ENCODE measurements around the gene BCL10. TPM values are rescaled to one million over a fixed set of nuclear protein-coding genes. Genes with fewer than 3 reads are reported as not detected.
A peak's percentile ranks its signal among the peaks of the same experiment; 100 is the strongest.

Gene BCL10
- polyA plus RNA-seq, 1 of the 3 experiments (the other 2 are of a cell fraction): 5.8 TPM

- TF ChIP-seq REST (IDR thresholded peaks at IDR 0.05; ENCODE audit: low read depth, low read length) (no peak), JUND (IDR thresholded peaks at IDR 0.05) (peak; percentile 52), MEF2A (IDR thresholded peaks at IDR 0.05; ENCODE audit: borderline replicate concordance, low read depth) (peak; percentile 22; the same call in 1 of the 2 replicates), EZH2phosphoT487 (IDR thresholded peaks at IDR 0.05; ENCODE audit: borderline replicate concordance, low read depth) (no peak), SMC3 (IDR thresholded peaks at IDR 0.05; ENCODE audit: low read depth, low read length) (no peak), RCOR1 (IDR thresholded peaks at IDR 0.05; ENCODE audit: low read length) (no peak), USF1 (IDR thresholded peaks at IDR 0.05; ENCODE audit: borderline replicate concordance, low read depth) (no peak), TEAD4 (IDR thresholded peaks at IDR 0.05; ENCODE audit: borderline replicate concordance, insufficient read depth) (peak; percentile 75), NRF1 (IDR thresholded peaks at IDR 0.05; ENCODE audit: low read depth, low read length) (no peak), GATA2 (CRISPR knock-in tag; IDR thresholded peaks at IDR 0.05) (no peak), MAX (IDR thresholded peaks at IDR 0.05; ENCODE audit: low read depth) (peak; percentile 14; the same call in 1 of the 2 replicates), CHD2 (IDR thresholded peaks at IDR 0.05; ENCODE audit: low read length, partially characterized antibody) (no peak), CTCF (IDR thresholded peaks at IDR 0.05) (no peak), PBX3 (IDR thresholded peaks at IDR 0.05) (peak; percentile 12; the same call in 1 of the 2 replicates)
These were observed 44.1 kb upstream of the BCL10 start (continued) for GRCh38 chr1:85320371-85321131.

Data from SK-N-SH (cell line).